GM19452 (cell line): ENCODE data around the gene CCDC85B.

Experiments used
- ATAC-seq: cut with Tn5 transposase; IDR thresholded peaks from one replicate; pipeline ENCODE4 v1.9.1; 2021; ENCODE audit not compliant: unreplicated experiment

The CCDC85B gene

GRCh38 chr11:65928667-65929066, 38.2 kb downstream of the CCDC85B start:
- ATAC-seq, result no peak

GRCh38 chr11:65931773-65932557, 41.5 kb downstream of the CCDC85B start:
- ATAC-seq, result no peak

GRCh38 chr11:65932558-65932919, 42.1 kb downstream of the CCDC85B start:
- no peak for ATAC-seq

- ATAC-seq, result no peak
Observed at GRCh38 chr11:65934014-65934413, 43.5 kb downstream of the CCDC85B start.

- ATAC-seq, result no peak
Observed at GRCh38 chr11:65937766-65938165, 47.3 kb downstream of the CCDC85B start.
